SJCRH30 (cell line): ENCODE measurements around the gene TMEM271. TPM values are rescaled to one million over a fixed set of nuclear protein-coding genes. Genes with fewer than 3 reads are reported as not detected.

Experiments used
- DNase-seq, 2 experiments: peaks; one replicate each; pipeline ENCODE4 v3.0.0-alpha.2; 2015 to 2020
- H3K27ac ChIP-seq: fragments of 250-450 bp; sonication (Bioruptor Pico); 2 replicates; pipeline ENCODE4 v1.5.1; 2020; ENCODE audit warnings: mild to moderate bottlenecking, moderate library complexity
- H3K27me3 ChIP-seq: fragments of 250-450 bp; sonication (Bioruptor Pico); 2 replicates; pipeline ENCODE4 v1.5.1; 2020; ENCODE audit warnings: mild to moderate bottlenecking, moderate library complexity
- H3K36me3 ChIP-seq: fragments of 250-450 bp; sonication (Bioruptor Pico); 2 replicates; pipeline ENCODE4 v1.5.1; 2020; ENCODE audit warnings: mild to moderate bottlenecking, moderate library complexity
- H3K4me1 ChIP-seq: fragments of 250-450 bp; sonication (Bioruptor Pico); 2 replicates; pipeline ENCODE4 v1.5.1; 2020; ENCODE audit warnings: mild to moderate bottlenecking, moderate library complexity
- H3K4me3 ChIP-seq: fragments of 250-450 bp; sonication (Bioruptor Pico); 2 replicates; pipeline ENCODE4 v1.5.1; 2020; ENCODE audit warnings: mild to moderate bottlenecking, moderate library complexity
- H3K9me3 ChIP-seq: fragments of 250-450 bp; sonication (Bioruptor Pico); replicated peaks from 2 replicates; pipeline ENCODE4 v1.5.1; 2020; ENCODE audit warnings: mild to moderate bottlenecking, moderate library complexity
- total RNA-seq: library from RNA; depleted of rRNA; stranded (reverse); fragments of >200 nt; shearing (Covaris generic); gene quantifications from 2 replicates; pipeline ENCODE4 v1.2.3, GENCODE V29; 2014

TMEM271 gene
- total RNA-seq, 1 experiment from 2014 or later: 1.4 TPM

GRCh38 chr4:577499-578450 is 1.7 kb upstream of the TMEM271 start:
- Histone ChIP-seq H3K27me3 (no peaks in the 10 kb centered on the region), H3K27ac (peak overlapping the region; percentile 5; the same call in 1 of the 2 replicates), H3K9me3 (no peaks in the 10 kb centered on the region), H3K4me3 (peak overlapping the region; percentile 35), H3K4me1 (peaks cover 2% of the 10 kb centered on the region; the same call in 1 of the 2 replicates), H3K36me3 (no peaks in the 10 kb centered on the region)
- DNase-seq: peak; percentile 48 to 52

- Histone ChIP-seq H3K27ac (peak overlapping the region; percentile 5; the same call in 1 of the 2 replicates), H3K27me3 (no peaks in the 10 kb centered on the region), H3K9me3 (no peaks in the 10 kb centered on the region), H3K36me3 (no peaks in the 10 kb centered on the region), H3K4me1 (peaks cover 2% of the 10 kb centered on the region; the same call in 1 of the 2 replicates), H3K4me3 (peak overlapping the region; percentile 35)
- DNase-seq: peak in 1 of 2 experiments; percentile 26
Observed at GRCh38 chr4:576991-577498, 950 bp upstream of the TMEM271 start.

GRCh38 chr4:575281-576141 is 584 bp downstream of the TMEM271 start:
- Histone ChIP-seq H3K4me3 (peak overlapping the region; percentile 53), H3K4me1 (peaks cover 2% of the 10 kb centered on the region; the same call in 1 of the 2 replicates), H3K27ac (no peak overlapping the region), H3K9me3 (no peaks in the 10 kb centered on the region), H3K27me3 (no peaks in the 10 kb centered on the region), H3K36me3 (no peaks in the 10 kb centered on the region)
- DNase-seq: peak; percentile 20 to 30

GRCh38 chr4:574346-575161 is 1.5 kb downstream of the TMEM271 start:
- Histone ChIP-seq H3K27me3 (no peaks in the 10 kb centered on the region), H3K4me3 (no peak overlapping the region), H3K4me1 (peaks cover under 1% of the 10 kb centered on the region; the same call in 1 of the 2 replicates), H3K27ac (no peak overlapping the region), H3K9me3 (no peaks in the 10 kb centered on the region), H3K36me3 (no peaks in the 10 kb centered on the region)
- no peak for DNase-seq

GRCh38 chr4:573122-573892 is 2.8 kb downstream of the TMEM271 start:
- H3K9me3 ChIP-seq: no peaks in the 10 kb centered on the region
- no peak overlapping the region for H3K27ac ChIP-seq
- DNase-seq: no peak
- H3K36me3 ChIP-seq: no peaks in the 10 kb centered on the region
- no peak overlapping the region for H3K4me3 ChIP-seq
- H3K27me3 ChIP-seq: no peaks in the 10 kb centered on the region
- H3K4me1 ChIP-seq: no peaks in the 10 kb centered on the region

- H3K27ac ChIP-seq: no peak overlapping the region
- H3K4me3 ChIP-seq: no peak overlapping the region
- no peaks in the 10 kb centered on the region for H3K36me3 ChIP-seq
- H3K4me1 ChIP-seq: no peaks in the 10 kb centered on the region
- no peak for DNase-seq
- H3K27me3 ChIP-seq: no peaks in the 10 kb centered on the region
- no peaks in the 10 kb centered on the region for H3K9me3 ChIP-seq
Observed at GRCh38 chr4:572594-572993, 3.5 kb downstream of the TMEM271 start.

- H3K4me3 ChIP-seq: no peak overlapping the region
- H3K9me3 ChIP-seq: no peaks in the 10 kb centered on the region
- no peak for DNase-seq
- H3K36me3 ChIP-seq: no peaks in the 10 kb centered on the region
- H3K4me1 ChIP-seq: no peaks in the 10 kb centered on the region
- no peaks in the 10 kb centered on the region for H3K27me3 ChIP-seq
- no peak overlapping the region for H3K27ac ChIP-seq
Observed at GRCh38 chr4:571838-572572, 4.1 kb downstream of the TMEM271 start.

- Histone ChIP-seq H3K9me3 (no peaks in the 10 kb centered on the region), H3K4me3 (no peak overlapping the region), H3K36me3 (no peaks in the 10 kb centered on the region), H3K27me3 (no peaks in the 10 kb centered on the region), H3K27ac (no peak overlapping the region), H3K4me1 (no peaks in the 10 kb centered on the region)
- no peak for DNase-seq
Observed at GRCh38 chr4:570754-571153, 5.3 kb downstream of the TMEM271 start.

GRCh38 chr4:569958-570667 is 6.0 kb downstream of the TMEM271 start:
- H3K27ac ChIP-seq: no peak overlapping the region
- H3K4me1 ChIP-seq: no peaks in the 10 kb centered on the region
- H3K9me3 ChIP-seq: no peaks in the 10 kb centered on the region
- no peaks in the 10 kb centered on the region for H3K36me3 ChIP-seq
- no peak overlapping the region for H3K4me3 ChIP-seq
- no peak for DNase-seq
- no peaks in the 10 kb centered on the region for H3K27me3 ChIP-seq

GRCh38 chr4:568962-569361 is 7.1 kb downstream of the TMEM271 start:
- no peak for DNase-seq
- Histone ChIP-seq H3K4me1 (no peaks in the 10 kb centered on the region), H3K27ac (no peak overlapping the region), H3K27me3 (no peaks in the 10 kb centered on the region), H3K9me3 (no peaks in the 10 kb centered on the region), H3K4me3 (no peak overlapping the region), H3K36me3 (no peaks in the 10 kb centered on the region)

- H3K27ac ChIP-seq: no peak overlapping the region
Observed at GRCh38 chr4:568351-568652, 7.8 kb downstream of the TMEM271 start.

GRCh38 chr4:567457-568350 is 8.4 kb downstream of the TMEM271 start:
- Histone ChIP-seq H3K27ac (no peak overlapping the region), H3K36me3 (no peaks in the 10 kb centered on the region), H3K9me3 (no peaks in the 10 kb centered on the region), H3K4me3 (no peak overlapping the region), H3K27me3 (no peaks in the 10 kb centered on the region), H3K4me1 (no peaks in the 10 kb centered on the region)
- no peak for DNase-seq

More at GRCh38 chr4:568351-568652, 7.8 kb downstream of the TMEM271 start:
- Histone ChIP-seq H3K9me3 (no peaks in the 10 kb centered on the region), H3K4me1 (no peaks in the 10 kb centered on the region), H3K4me3 (no peak overlapping the region), H3K27me3 (no peaks in the 10 kb centered on the region), H3K36me3 (no peaks in the 10 kb centered on the region)
- no peak for DNase-seq
